Panc1 (cell line): ENCODE results near the gene MAST4. TPM values are rescaled to one million over a fixed set of nuclear protein-coding genes. Genes with fewer than 3 reads are reported as not detected.

Experiments used
- ATAC-seq: fragments of 200-7000 bp; cut with Tn5 transposase; 2 replicates; pipeline ENCODE4 v1.9.1; 2020; ENCODE audit warnings: mild to moderate bottlenecking, moderate library complexity
- BruUV-seq: library from RNA; stranded (reverse); fragments of 400-500 nt; replicated peaks from 2 replicates; lab custom pipeline; 2021; lab: Mats Ljungman, UMichigan
- CTCF ChIA-PET: fragments of 300-600 bp; sonication (Branson Sonifier 250); formaldehyde crosslinking; loops from one replicate; lab custom pipeline; 2022; ENCODE audit warnings: antibody characterized with exemption; lab: Charles Lee
- POLR2A ChIA-PET: fragments of 300-600 bp; sonication (Branson Sonifier 250); formaldehyde crosslinking; loops from one replicate; lab custom pipeline; 2022; ENCODE audit warnings: antibody characterized with exemption; lab: Charles Lee
- DNase-seq: peaks from one replicate; pipeline ENCODE4 v3.0.0-alpha.2; 2010; ENCODE audit warnings: low read depth, low spot score
- H3K27ac ChIP-seq: 2 replicates; pipeline ENCODE4 v1.5.1; 2011; ENCODE audit warnings: mild to moderate bottlenecking, low read length, inconsistent platforms
- H3K27me3 ChIP-seq: fragments of 200-500 bp; sonication (Bioruptor generic); 2 replicates; pipeline ENCODE4 v1.6.0; 2014; ENCODE audit warnings: low read length, inconsistent platforms; ENCODE audit not compliant: control insufficient read depth, insufficient read depth
- H3K36me3 ChIP-seq: fragments of 200-500 bp; sonication (Bioruptor generic); 2 replicates; pipeline ENCODE4 v1.5.1; 2014; ENCODE audit warnings: inconsistent platforms, mild to moderate bottlenecking, low read length, moderate library complexity; ENCODE audit not compliant: control insufficient read depth, insufficient read depth
- H3K4me1 ChIP-seq: 2 replicates; pipeline ENCODE4 v1.5.1; 2011; ENCODE audit warnings: inconsistent platforms, mild to moderate bottlenecking, low read length, moderate library complexity; ENCODE audit not compliant: control insufficient read depth, insufficient read depth
- H3K4me3 ChIP-seq, 2 experiments: 2 replicates each; pipeline ENCODE4 v1.5.1; 2011 to 2012; ENCODE audit warnings: low read depth in 2 of 2, low read length in 2 of 2, mild to moderate bottlenecking in 2 of 2, inconsistent platforms in 1 of 2, moderate library complexity in 1 of 2
- H3K9me3 ChIP-seq: fragments of 200-500 bp; sonication (Bioruptor generic); 2 replicates; pipeline ENCODE4 v1.5.1; 2014; ENCODE audit warnings: low read depth, mild to moderate bottlenecking, inconsistent platforms, low read length, moderate library complexity; ENCODE audit not compliant: control insufficient read depth, insufficient read depth
- CTCF ChIP-seq: fragments of 450-650 bp; IDR thresholded peaks from 2 replicates; pipeline ENCODE4 v1.5.1; 2017; ENCODE audit warnings: mild to moderate bottlenecking
- POLR2AphosphoS5 ChIP-seq: IDR thresholded peaks from 2 replicates; pipeline ENCODE4 v1.6.1; 2012; ENCODE audit warnings: mild to moderate bottlenecking, low read depth, low read length, moderate library complexity
- REST ChIP-seq, 2 experiments: IDR thresholded peaks; 2 replicates each; pipeline ENCODE4 v1.6.1; 2011 to 2012; ENCODE audit warnings: low read depth in 2 of 2, control low read depth in 1 of 2, low read length in 1 of 2, mild to moderate bottlenecking in 1 of 2, moderate library complexity in 1 of 2; ENCODE audit not compliant: insufficient read depth in 1 of 2
- SIN3A ChIP-seq: IDR thresholded peaks from 2 replicates; pipeline ENCODE4 v1.6.1; 2012; ENCODE audit warnings: low read depth, mild to moderate bottlenecking, low read length, moderate library complexity, borderline replicate concordance; ENCODE audit not compliant: insufficient read depth
- TCF7L2 ChIP-seq: IDR thresholded peaks from 2 replicates; pipeline ENCODE4 v1.6.1; 2011; ENCODE audit warnings: mild to moderate bottlenecking, low read depth, low read length, inconsistent platforms
- in situ Hi-C: cut with HindIII; loops from 2 replicates; pipeline ENCODE4 v1.10.0; 2016; ENCODE audit warnings: low sequenced_read_pairs, low pct_unique_long_range_greater_than_20kb
- intact Hi-C: fragments of 100-400 bp; cut with micrococcal nuclease; formaldehyde crosslinking; loops from one replicate; pipeline ENCODE4 v1.10.0; 2022; ENCODE audit not compliant: unreplicated experiment
- total RNA-seq: library from RNA; stranded (reverse); gene quantifications from one replicate; pipeline ENCODE4 v1.2.1, GENCODE V29; 2021; ENCODE audit not compliant: unreplicated experiment

MAST4 gene
- total RNA-seq, 1 experiment from 2014 or later: 1.8 TPM

GRCh38 chr5:66777868-66778267, 181.7 kb downstream of the MAST4 start:
- CTCF ChIA-PET: no interaction called here
- H3K27ac ChIP-seq: no peak overlapping the region
- TF ChIP-seq REST (IDR thresholded peaks at IDR 0.05; ENCODE audit: insufficient read depth in 1 of 2, low read depth in 2 of 2, low read length in 1 of 2) (no peak), SIN3A (no peak), POLR2AphosphoS5 (no peak), CTCF (no peak), TCF7L2 (no peak)
- H3K9me3 ChIP-seq: no peaks in the 10 kb centered on the region
- no peak overlapping the region for H3K4me3 ChIP-seq
- intact Hi-C loops (no loop called here), in situ Hi-C loops (no loop called here)
- DNase-seq: no peak
- POLR2A ChIA-PET: no interaction called here
- ATAC-seq: no peak
- BruUV-seq: no TSS peak
- no peaks in the 10 kb centered on the region for H3K4me1 ChIP-seq
- H3K36me3 ChIP-seq: no peaks in the 10 kb centered on the region
- no peaks in the 10 kb centered on the region; the same call in 1 of the 2 replicates for H3K27me3 ChIP-seq

GRCh38 chr5:66779528-66779927, 183.3 kb downstream of the MAST4 start:
- ChIA-PET CTCF (no interaction called here), POLR2A (no interaction called here)
- in situ Hi-C loops: no loop called here
- no peaks in the 10 kb centered on the region; the same call in 1 of the 2 replicates for H3K27me3 ChIP-seq
- DNase-seq (no peak), ATAC-seq (no peak)
- H3K36me3 ChIP-seq: no peaks in the 10 kb centered on the region
- no peaks in the 10 kb centered on the region for H3K9me3 ChIP-seq
- intact Hi-C loops: no loop called here
- no peak overlapping the region for H3K27ac ChIP-seq
- BruUV-seq: no TSS peak
- TF ChIP-seq REST (IDR thresholded peaks at IDR 0.05; ENCODE audit: insufficient read depth in 1 of 2, low read depth in 2 of 2, low read length in 1 of 2) (no peak), TCF7L2 (no peak), CTCF (no peak), SIN3A (no peak), POLR2AphosphoS5 (no peak)
- no peaks in the 10 kb centered on the region for H3K4me1 ChIP-seq
- H3K4me3 ChIP-seq: no peak overlapping the region
